ENCODE data around the gene NAPA. TPM values are rescaled to one million over a fixed set of nuclear protein-coding genes. Genes with fewer than 3 reads are reported as not detected.

NAPA gene
- total and polyA plus RNA-seq, 3 donors from 2014 or later = 194 to 257 (median 227) TPM

GRCh38 chr19:47529018-47529742 is 14.3 kb upstream of the NAPA start:
- DNase-seq = no peak
- H3K27me3 ChIP-seq = no peaks in the 10 kb centered on the region
- TF ChIP-seq CTCF (IDR thresholded peaks at IDR 0.05) = no peak
- H3K27ac ChIP-seq = no peak overlapping the region
- intact Hi-C loops (cut with DNase I; ENCODE audit: low total_unique reads) = no loop called here
- no peaks in the 10 kb centered on the region for H3K36me3 ChIP-seq (ENCODE audit: low read depth, missing control alignments)
- 88 to 91% methylated on average over 10 to 16 of the region's 16 CpGs for WGBS, 2 donors
- H3K9me3 ChIP-seq = no peaks in the 10 kb centered on the region
- H3K4me3 ChIP-seq = no peak overlapping the region
- peaks cover 11% of the 10 kb centered on the region for H3K4me1 ChIP-seq

- Histone ChIP-seq H3K4me1 (peaks cover 5% of the 10 kb centered on the region), H3K4me3 (no peak overlapping the region), H3K27me3 (no peaks in the 10 kb centered on the region), H3K9me3 (no peaks in the 10 kb centered on the region), H3K36me3 (ENCODE audit: low read depth, missing control alignments) (no peaks in the 10 kb centered on the region), H3K27ac (no peak overlapping the region)
- intact Hi-C loops (cut with DNase I; ENCODE audit: low total_unique reads) = no loop called here
- DNase-seq = no peak
- no peak for TF ChIP-seq POLR2A (IDR thresholded peaks at IDR 0.05)
- TF ChIP-seq CTCF (IDR thresholded peaks at IDR 0.05) = no peak
- 87 to 94% methylated on average over 3 of the region's 3 CpGs for WGBS, 2 donors
Observed at GRCh38 chr19:47526798-47527197, 11.9 kb upstream of the NAPA start.

- Histone ChIP-seq H3K36me3 (ENCODE audit: low read depth, missing control alignments) (no peaks in the 10 kb centered on the region), H3K27me3 (no peaks in the 10 kb centered on the region), H3K9me3 (no peaks in the 10 kb centered on the region), H3K4me1 (no peaks in the 10 kb centered on the region), H3K27ac (no peak overlapping the region), H3K4me3 (no peak overlapping the region)
- WGBS, 2 donors = 66 to 67% methylated on average over 7 of the region's 7 CpGs
- no peak for TF ChIP-seq POLR2A (IDR thresholded peaks at IDR 0.05)
- TF ChIP-seq CTCF (IDR thresholded peaks at IDR 0.05) = no peak
- DNase-seq = no peak
- intact Hi-C loops (cut with DNase I; ENCODE audit: low total_unique reads) = no loop called here
Observed at GRCh38 chr19:47523473-47523872, 8.6 kb upstream of the NAPA start.

DNA sequence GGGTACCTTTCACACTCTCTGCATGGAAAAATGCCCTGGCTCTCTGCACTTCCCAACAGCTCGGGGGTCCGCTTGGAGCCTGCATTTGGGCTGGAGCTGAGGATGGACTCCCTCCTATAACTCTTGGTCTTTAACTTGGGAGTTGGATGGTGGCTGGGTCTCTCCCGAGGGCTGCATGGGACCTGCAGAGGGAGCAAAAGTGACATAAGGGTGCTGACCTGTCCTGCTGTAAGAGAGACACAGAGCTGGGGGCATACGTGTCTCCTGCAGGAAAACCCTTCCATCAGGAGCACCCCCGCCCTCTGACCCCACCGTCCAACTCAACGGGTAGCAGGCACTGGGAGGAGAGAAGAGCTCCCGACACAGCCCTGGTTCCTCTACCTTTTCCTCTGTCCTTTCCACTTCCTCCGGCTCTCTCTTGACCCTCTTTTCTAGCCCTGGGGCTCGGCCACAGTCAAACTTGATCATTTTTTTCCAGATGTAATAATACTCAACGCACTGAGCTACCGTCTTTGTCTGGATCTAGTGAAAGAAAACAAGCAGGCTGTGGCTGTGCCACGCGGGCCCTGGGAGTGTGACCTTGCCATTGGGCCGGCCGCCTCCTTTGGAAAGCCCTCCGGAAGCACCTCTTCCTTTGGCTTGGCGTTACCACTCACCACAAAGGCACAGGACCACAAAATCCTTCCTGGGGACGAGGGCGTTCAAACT is 6.8 kb upstream of the NAPA start:
- Histone ChIP-seq H3K27me3 (no peaks in the 10 kb centered on the region), H3K4me1 (no peaks in the 10 kb centered on the region), H3K36me3 (ENCODE audit: low read depth, missing control alignments) (no peaks in the 10 kb centered on the region), H3K4me3 (no peak overlapping the region), H3K27ac (no peak overlapping the region), H3K9me3 (no peaks in the 10 kb centered on the region)
- WGBS, 2 donors = 76 to 81% methylated on average over 18 to 20 of the region's 20 CpGs
- DNase-seq = no peak
- intact Hi-C loops (cut with DNase I; ENCODE audit: low total_unique reads) = no loop called here
- TF ChIP-seq POLR2A (IDR thresholded peaks at IDR 0.05) = no peak
- TF ChIP-seq CTCF (IDR thresholded peaks at IDR 0.05) = no peak

Data from testis (tissue), 3 donors.